ENCODE data around the gene NUP35.

GRCh38 chr2:183172220-183172887 is 48.1 kb downstream of the NUP35 start:
- peak in 2 of 3 experiments; percentile 1 to 24; a peak in 2 of 4 replicates for TF ChIP-seq CTCF (IDR thresholded peaks at IDR 0.05; ENCODE audit: control extremely low read depth in 1 of 3, insufficient read depth in 1 of 3, low read depth in 1 of 3, low read length in 3 of 3)
- no peak for TF ChIP-seq RFX5 (IDR thresholded peaks at IDR 0.05; ENCODE audit: borderline replicate concordance, low read depth, low read length)
- no peak; a peak in 1 of 3 replicates for TF ChIP-seq POLR2A (IDR thresholded peaks at IDR 0.05; ENCODE audit: control extremely low read depth in 1 of 2, low read depth in 2 of 2, low read length in 2 of 2)
- TF ChIP-seq EP300 (IDR thresholded peaks at IDR 0.05; ENCODE audit: borderline replicate concordance in 1 of 2, low read depth in 2 of 2, low read length in 2 of 2) = no peak
- no peak for TF ChIP-seq EZH2 (IDR thresholded peaks at IDR 0.05; ENCODE audit: low read depth, low read length, severe bottlenecking)
- TF ChIP-seq ATF3 (IDR thresholded peaks at IDR 0.05; ENCODE audit: insufficient read depth, low read depth, low read length) = no peak
- TF ChIP-seq USF2 (IDR thresholded peaks at IDR 0.05; ENCODE audit: low read length) = no peak
- no peak for TF ChIP-seq ATF2 (IDR thresholded peaks at IDR 0.05; ENCODE audit: low read length)
- no peak for TF ChIP-seq POLR2AphosphoS5 (IDR thresholded peaks at IDR 0.05; ENCODE audit: low read depth, low read length)
- TF ChIP-seq MAX (IDR thresholded peaks at IDR 0.05) = no peak

Data from H1 (cell line).